Endodermal cell (in vitro differentiated cells): Measurements from ENCODE around the gene RCOR3. TPM values are rescaled to one million over a fixed set of nuclear protein-coding genes. Genes with fewer than 3 reads are reported as not detected.

Experiments used
- DNase-seq: peaks from one replicate; pipeline ENCODE4 v3.0.0-alpha.2; 2017
- H3K27ac ChIP-seq: 2 replicates; pipeline ENCODE4 v1.5.1; 2013; ENCODE audit warnings: mild to moderate bottlenecking, low read depth, low read length, moderate library complexity
- H3K27me3 ChIP-seq: 2 replicates; pipeline ENCODE4 v1.6.1; 2013; ENCODE audit warnings: mild to moderate bottlenecking, low read length, moderate library complexity; ENCODE audit not compliant: insufficient read depth, control insufficient read depth, poor library complexity, severe bottlenecking
- H3K36me3 ChIP-seq: 2 replicates; pipeline ENCODE4 v1.7.0; 2013; ENCODE audit warnings: mild to moderate bottlenecking, low read length, moderate library complexity; ENCODE audit not compliant: control insufficient read depth, insufficient read depth
- H3K4me1 ChIP-seq: one replicate; pipeline ENCODE4 v1.7.0; 2013; ENCODE audit warnings: low read length; ENCODE audit not compliant: control insufficient read depth, insufficient read depth
- H3K4me3 ChIP-seq: 2 replicates; pipeline ENCODE4 v1.5.1; 2013; ENCODE audit warnings: mild to moderate bottlenecking, low read length, moderate library complexity
- H3K9ac ChIP-seq: 2 replicates; pipeline ENCODE4 v1.6.1; 2013; ENCODE audit warnings: mild to moderate bottlenecking, low read length, moderate library complexity; ENCODE audit not compliant: poor library complexity, severe bottlenecking; ENCODE audit errors: extremely low read depth
- H3K9me3 ChIP-seq: 2 replicates; pipeline ENCODE4 v1.6.1; 2013; ENCODE audit warnings: mild to moderate bottlenecking, low read length, moderate library complexity; ENCODE audit not compliant: control insufficient read depth
- H3K27ac Mint-ChIP-seq: 2 replicates; pipeline ENCODE4 v1.8.0; 2020; ENCODE audit warnings: mixed read lengths
- H3K27me3 Mint-ChIP-seq: 2 replicates; pipeline ENCODE4 v1.8.0; 2021; ENCODE audit warnings: mild to moderate bottlenecking, mixed read lengths; ENCODE audit not compliant: insufficient read depth
- H3K36me3 Mint-ChIP-seq: 2 replicates; pipeline ENCODE4 v1.8.0; 2020; ENCODE audit warnings: low read depth, mixed read lengths
- H3K4me1 Mint-ChIP-seq: 2 replicates; pipeline ENCODE4 v1.8.0; 2020; ENCODE audit warnings: mixed read lengths
- H3K4me3 Mint-ChIP-seq: 2 replicates; pipeline ENCODE4 v1.8.0; 2020; ENCODE audit warnings: mild to moderate bottlenecking, moderate library complexity, mixed read lengths
- H3K9me3 Mint-ChIP-seq: 2 replicates; pipeline ENCODE4 v1.8.0; 2020; ENCODE audit warnings: mild to moderate bottlenecking, mixed read lengths
- WGBS, 2 experiments: methylation state at CpG; one replicate each; pipeline versions ENCODE4 v1.1.5 to v1.1.7; 2013; ENCODE audit warnings: missing lambda C conversion rate in 2 of 2, mixed read lengths in 1 of 2; ENCODE audit not compliant: insufficient coverage in 1 of 2, insufficient read length in 1 of 2; 5-methylcytosine and 5-hydroxymethylcytosine counted together
- total RNA-seq, 2 donors: library from RNA; stranded (reverse); fragmentation: NEBNext Ultra II Directional in 1 of 2; extraction: Animal tissue kit (Norgen Biotek cat#: 25700) in 1 of 2; gene quantifications; 2 replicates in 1 of 2; 3 replicates in 1 of 2; pipeline ENCODE4 v1.2.1, GENCODE V29; 2021
- TF ChIP-seq, protein P1 (sequence below): fragments of 200-600 bp; sonication (generic); conservative IDR thresholded peaks from 2 replicates; pipeline ENCODE4 v1.5.0; 2021; ENCODE audit warnings: antibody characterized with exemption, mild to moderate bottlenecking

The RCOR3 gene
- total RNA-seq, 2 donors from 2014 or later = 133 to 134 TPM

DNA sequence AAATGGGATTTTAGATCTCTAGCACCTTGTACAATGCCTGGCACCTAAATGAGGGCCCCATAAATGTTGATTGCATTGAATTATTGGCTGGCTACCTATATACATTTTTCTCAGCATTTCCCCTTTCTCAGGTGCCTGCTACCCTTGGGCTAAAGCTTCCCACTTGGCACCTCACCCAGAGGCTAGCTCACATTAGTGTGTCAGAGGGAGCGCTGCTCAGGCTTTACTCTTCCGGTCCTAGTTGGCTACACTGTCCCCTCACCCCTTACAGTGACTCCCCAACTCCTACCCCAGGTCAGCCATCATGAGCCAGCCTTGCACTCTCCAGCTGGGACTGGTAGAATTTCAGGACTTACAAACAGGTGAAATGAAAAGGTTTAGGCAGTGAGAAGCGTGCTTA lies 77.0 kb downstream of the RCOR3 start:
- peaks cover 44% of the 10 kb centered on the region for H3K4me1 Mint-ChIP-seq
- no peak for DNase-seq
- Histone ChIP-seq H3K27ac (no peak overlapping the region), H3K36me3 (peaks cover 2% of the 10 kb centered on the region), H3K4me3 (no peak overlapping the region), H3K9me3 (no peaks in the 10 kb centered on the region), H3K9ac (no peak overlapping the region), H3K27me3 (no peaks in the 10 kb centered on the region), H3K4me1 (no peaks in the 10 kb centered on the region)
- no peak overlapping the region for H3K4me3 Mint-ChIP-seq
- no peak overlapping the region for H3K27ac Mint-ChIP-seq
- no peaks in the 10 kb centered on the region for H3K9me3 Mint-ChIP-seq
- TF ChIP-seq, protein P1, sequence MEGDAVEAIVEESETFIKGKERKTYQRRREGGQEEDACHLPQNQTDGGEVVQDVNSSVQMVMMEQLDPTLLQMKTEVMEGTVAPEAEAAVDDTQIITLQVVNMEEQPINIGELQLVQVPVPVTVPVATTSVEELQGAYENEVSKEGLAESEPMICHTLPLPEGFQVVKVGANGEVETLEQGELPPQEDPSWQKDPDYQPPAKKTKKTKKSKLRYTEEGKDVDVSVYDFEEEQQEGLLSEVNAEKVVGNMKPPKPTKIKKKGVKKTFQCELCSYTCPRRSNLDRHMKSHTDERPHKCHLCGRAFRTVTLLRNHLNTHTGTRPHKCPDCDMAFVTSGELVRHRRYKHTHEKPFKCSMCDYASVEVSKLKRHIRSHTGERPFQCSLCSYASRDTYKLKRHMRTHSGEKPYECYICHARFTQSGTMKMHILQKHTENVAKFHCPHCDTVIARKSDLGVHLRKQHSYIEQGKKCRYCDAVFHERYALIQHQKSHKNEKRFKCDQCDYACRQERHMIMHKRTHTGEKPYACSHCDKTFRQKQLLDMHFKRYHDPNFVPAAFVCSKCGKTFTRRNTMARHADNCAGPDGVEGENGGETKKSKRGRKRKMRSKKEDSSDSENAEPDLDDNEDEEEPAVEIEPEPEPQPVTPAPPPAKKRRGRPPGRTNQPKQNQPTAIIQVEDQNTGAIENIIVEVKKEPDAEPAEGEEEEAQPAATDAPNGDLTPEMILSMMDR = no peak
- WGBS, 2 experiments = 94 to 100% methylated on average over 1 to 3 of the region's 3 CpGs
- H3K36me3 Mint-ChIP-seq = peaks cover 9% of the 10 kb centered on the region
- H3K27me3 Mint-ChIP-seq = no peaks in the 10 kb centered on the region

DNA sequence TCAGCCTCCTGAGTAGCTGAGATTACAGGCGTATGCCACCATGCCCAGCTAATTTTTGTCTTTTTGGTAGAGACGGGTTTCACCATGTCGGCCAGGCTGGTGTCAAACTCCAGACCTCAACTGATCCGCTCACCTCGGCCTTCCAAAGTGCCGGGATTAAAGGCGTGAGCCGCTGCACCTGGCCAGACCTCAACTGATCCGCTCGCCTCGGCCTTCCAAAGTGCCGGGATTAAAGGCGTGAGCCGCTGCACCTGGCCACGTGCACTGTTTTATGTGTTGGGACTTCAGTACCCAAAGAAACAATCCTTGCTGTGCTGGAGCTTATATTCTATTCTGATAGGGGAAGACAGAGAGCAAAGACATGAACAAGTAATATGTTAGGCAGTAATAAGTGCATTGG lies 77.6 kb downstream of the RCOR3 start:
- H3K4me1 Mint-ChIP-seq = peaks cover 44% of the 10 kb centered on the region
- WGBS, 2 experiments = 94 to 96% methylated on average over 15 of the region's 15 CpGs
- H3K27ac ChIP-seq = no peak overlapping the region

DNA sequence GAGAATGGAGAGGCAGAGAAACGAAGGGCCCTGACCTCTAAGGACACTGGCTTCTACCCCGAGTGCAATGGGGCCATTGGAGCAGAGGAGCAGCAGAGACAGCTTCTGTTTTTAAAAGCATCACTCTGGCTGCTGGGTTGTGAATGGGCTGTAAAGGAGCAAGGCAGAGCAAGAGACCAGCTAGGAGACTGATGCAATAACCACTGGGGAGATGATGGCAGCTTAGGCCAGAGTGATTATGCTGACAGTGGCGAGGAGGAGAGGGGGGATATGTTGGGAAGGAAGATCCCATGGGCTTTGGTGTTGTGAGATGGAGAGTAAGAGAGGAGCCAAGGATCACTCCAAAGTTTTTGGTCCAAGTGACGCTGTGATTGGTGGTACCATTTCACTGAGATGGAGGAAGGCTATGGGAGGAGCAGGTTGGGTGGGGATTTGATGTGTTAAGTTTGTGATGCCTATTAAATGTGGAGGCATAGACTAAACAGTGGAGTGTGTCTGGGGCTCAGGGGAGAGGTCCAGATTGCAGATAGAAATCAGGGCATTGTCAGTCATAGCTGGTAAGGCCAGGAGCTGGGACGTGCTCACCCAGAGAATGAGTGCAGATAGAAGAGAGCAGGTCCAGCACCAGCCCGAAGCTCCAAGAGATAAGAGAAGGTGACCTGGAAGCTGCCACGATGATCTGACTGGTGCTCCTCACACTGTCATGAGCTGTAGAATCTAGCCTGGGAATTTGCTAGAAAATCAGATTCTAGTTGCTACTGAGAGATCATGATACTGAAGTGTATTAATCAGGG lies 78.5 kb downstream of the RCOR3 start:
- Histone ChIP-seq H3K36me3 (peaks cover 2% of the 10 kb centered on the region), H3K27me3 (no peaks in the 10 kb centered on the region), H3K27ac (no peak overlapping the region), H3K9me3 (no peaks in the 10 kb centered on the region), H3K9ac (no peak overlapping the region), H3K4me1 (no peaks in the 10 kb centered on the region), H3K4me3 (no peak overlapping the region)
- H3K36me3 Mint-ChIP-seq = peaks cover 9% of the 10 kb centered on the region
- H3K27ac Mint-ChIP-seq = no peak overlapping the region
- WGBS, 2 experiments = 90 to 93% methylated on average over 4 to 7 of the region's 7 CpGs
- no peak overlapping the region for H3K4me3 Mint-ChIP-seq
- no peaks in the 10 kb centered on the region for H3K27me3 Mint-ChIP-seq
- DNase-seq = no peak
- H3K9me3 Mint-ChIP-seq = no peaks in the 10 kb centered on the region
- TF ChIP-seq, protein P1 = no peak
- H3K4me1 Mint-ChIP-seq = peaks cover 39% of the 10 kb centered on the region

More for the DNA sequence above, 77.6 kb downstream of the RCOR3 start:
- Histone ChIP-seq H3K36me3 (peaks cover 2% of the 10 kb centered on the region), H3K27me3 (no peaks in the 10 kb centered on the region), H3K9me3 (no peaks in the 10 kb centered on the region), H3K4me3 (no peak overlapping the region), H3K9ac (no peak overlapping the region), H3K4me1 (no peaks in the 10 kb centered on the region)
- Mint-ChIP-seq H3K27me3 (no peaks in the 10 kb centered on the region), H3K9me3 (no peaks in the 10 kb centered on the region), H3K4me3 (no peak overlapping the region), H3K27ac (no peak overlapping the region), H3K36me3 (peaks cover 9% of the 10 kb centered on the region)
- TF ChIP-seq, protein P1 = no peak
- no peak for DNase-seq
